HepG2 (cell line): Measurements from ENCODE around the gene CDT1. TPM values are rescaled to one million over a fixed set of nuclear protein-coding genes. Genes with fewer than 3 reads are reported as not detected.

Experiments
- CAMTA2 ChIP-seq: sonication (generic); formaldehyde crosslinking; IDR thresholded peaks from 2 replicates; pipeline ENCODE4 v1.4.0; 2020; ENCODE audit warnings: mild to moderate bottlenecking, missing genetic modification reagents, borderline replicate concordance
- CBFB ChIP-seq: sonication (generic); formaldehyde crosslinking; IDR thresholded peaks from 2 replicates; pipeline ENCODE4 v1.4.0; 2020; ENCODE audit warnings: missing genetic modification reagents
- FOSL1 ChIP-seq: sonication (generic); formaldehyde crosslinking; IDR thresholded peaks from 2 replicates; pipeline ENCODE4 v1.9.0; 2021; ENCODE audit warnings: missing genetic modification reagents, borderline replicate concordance
- GABPB1 ChIP-seq: IDR thresholded peaks from 2 replicates; pipeline ENCODE4 v1.6.1; 2016; ENCODE audit warnings: mild to moderate bottlenecking, missing genetic modification reagents, moderate library complexity, missing compliant biosample characterization
- GMEB1 ChIP-seq: sonication (generic); formaldehyde crosslinking; IDR thresholded peaks from 2 replicates; pipeline ENCODE4 v1.5.1; 2020; ENCODE audit warnings: missing genetic modification reagents, mild to moderate bottlenecking, borderline replicate concordance
- HMG20A ChIP-seq: IDR thresholded peaks from 2 replicates; pipeline ENCODE4 v1.6.1; 2016; ENCODE audit warnings: borderline replicate concordance
- IKZF4 ChIP-seq: sonication (generic); formaldehyde crosslinking; IDR thresholded peaks from 2 replicates; pipeline ENCODE4 v1.5.1; 2020; ENCODE audit warnings: borderline replicate concordance, mild to moderate bottlenecking, low read depth, missing genetic modification reagents; ENCODE audit errors: not compliant biosample characterization
- JDP2 ChIP-seq: sonication (generic); formaldehyde crosslinking; IDR thresholded peaks from 2 replicates; pipeline ENCODE4 v1.8.1; 2022; ENCODE audit warnings: missing genetic modification reagents, borderline replicate concordance
- MATR3 ChIP-seq: sonication (generic); formaldehyde crosslinking; IDR thresholded peaks from 2 replicates; pipeline ENCODE4 v1.4.0; 2020; ENCODE audit warnings: missing genetic modification reagents
- MAZ ChIP-seq, 2 experiments: sonication (generic) in 1 of 2; formaldehyde crosslinking in 1 of 2; IDR thresholded peaks; 2 replicates each; pipeline versions ENCODE4 v1.5.0 to v1.6.1; 2012 to 2020; ENCODE audit warnings: low read depth in 2 of 2, mild to moderate bottlenecking in 2 of 2, borderline replicate concordance in 1 of 2, improper control_type of control experiment in 1 of 2, low read length in 1 of 2, missing genetic modification reagents in 1 of 2, moderate library complexity in 1 of 2
- NFIB ChIP-seq: sonication (generic); formaldehyde crosslinking; IDR thresholded peaks from 2 replicates; pipeline ENCODE4 v1.9.0; 2021; ENCODE audit warnings: missing genetic modification reagents, mild to moderate bottlenecking, borderline replicate concordance
- POLR2A ChIP-seq, 2 experiments: IDR thresholded peaks; 2 replicates each; pipeline ENCODE4 v1.6.1; 2011; ENCODE audit warnings: low read depth in 2 of 2, low read length in 2 of 2, mild to moderate bottlenecking in 1 of 2, moderate library complexity in 1 of 2; ENCODE audit not compliant: insufficient read depth in 1 of 2
- RXRA ChIP-seq: sonication (generic); formaldehyde crosslinking; IDR thresholded peaks from 2 replicates; pipeline ENCODE4 v1.5.1; 2020; ENCODE audit warnings: missing genetic modification reagents
- STAG1 ChIP-seq: sonication (generic); formaldehyde crosslinking; IDR thresholded peaks from 2 replicates; pipeline ENCODE4 v1.4.0; 2020; ENCODE audit warnings: missing genetic modification reagents
- TCF7L2 ChIP-seq: IDR thresholded peaks from 2 replicates; pipeline ENCODE4 v1.6.1; 2011; ENCODE audit warnings: mild to moderate bottlenecking, low read depth, low read length, moderate library complexity
- THAP7 ChIP-seq: sonication (generic); formaldehyde crosslinking; IDR thresholded peaks from 2 replicates; pipeline ENCODE4 v1.8.1; 2023; ENCODE audit warnings: mild to moderate bottlenecking, missing genetic modification reagents
- ZNF10 ChIP-seq: sonication (generic); formaldehyde crosslinking; IDR thresholded peaks from 2 replicates; pipeline ENCODE4 v1.4.0; 2020; ENCODE audit warnings: mild to moderate bottlenecking, low read depth, missing genetic modification reagents, borderline replicate concordance
- ZNF3 ChIP-seq: IDR thresholded peaks from 2 replicates; pipeline ENCODE4 v1.7.0; 2017; ENCODE audit warnings: inconsistent platforms
- ZNF563 ChIP-seq: sonication (generic); formaldehyde crosslinking; IDR thresholded peaks from 2 replicates; pipeline ENCODE4 v1.8.0; 2022; ENCODE audit warnings: mild to moderate bottlenecking, moderate library complexity, missing genetic modification reagents
- ZNF747 ChIP-seq: sonication (generic); formaldehyde crosslinking; IDR thresholded peaks from 2 replicates; pipeline ENCODE4 v1.8.1; 2023; ENCODE audit warnings: missing genetic modification reagents, mild to moderate bottlenecking, borderline replicate concordance
- ZNF879 ChIP-seq: sonication (generic); formaldehyde crosslinking; IDR thresholded peaks from 2 replicates; pipeline ENCODE4 v1.8.1; 2023; ENCODE audit warnings: missing genetic modification reagents
- polyA plus RNA-seq, 8 experiments: library from polyadenylated mRNA; depleted of rRNA in 3 of 8; stranded (reverse) in 7 of 8; unstranded in 1 of 8; fragments of >200 nt; fragmentation: Illumina TruSeq in 4 of 8; extraction: Trizol in 4 of 8; gene quantifications; 2 replicates each; pipeline versions ENCODE4 v1.2.1 to v1.2.3, GENCODE V29; 2011 to 2016; ENCODE audit warnings: low read depth in 4 of 8, missing spikeins in 1 of 8, mixed read lengths in 1 of 8; ENCODE audit not compliant: insufficient read depth in 1 of 8
- total RNA-seq, 5 experiments: library from RNA; depleted of rRNA; stranded (reverse); fragments of >200 nt; fragmentation: Illumina TruSeq; extraction: Trizol; gene quantifications; 2 replicates each; pipeline ENCODE4 v1.2.3, GENCODE V29; 2016; ENCODE audit warnings: low read depth in 1 of 5
- TF ChIP-seq, protein P1 (sequence below): sonication (generic); formaldehyde crosslinking; IDR thresholded peaks from 2 replicates; pipeline ENCODE4 v1.4.0; 2020; ENCODE audit warnings: missing genetic modification reagents
- TF ChIP-seq, protein P2 (sequence below), 2 experiments: fragments of 450-650 bp in 1 of 2; sonication (generic) in 1 of 2; formaldehyde crosslinking; IDR thresholded peaks; 2 replicates each; pipeline versions ENCODE4 v1.5.0 to v1.8.0; 2020 to 2022; ENCODE audit warnings: mild to moderate bottlenecking in 1 of 2, missing genetic modification reagents in 1 of 2

The CDT1 gene
- total and polyA plus RNA-seq, 2 of the 13 experiments (the other 11 are each of a cell fraction or from before 2014, with no cell fraction given), result 23.1 to 23.8 TPM

DNA sequence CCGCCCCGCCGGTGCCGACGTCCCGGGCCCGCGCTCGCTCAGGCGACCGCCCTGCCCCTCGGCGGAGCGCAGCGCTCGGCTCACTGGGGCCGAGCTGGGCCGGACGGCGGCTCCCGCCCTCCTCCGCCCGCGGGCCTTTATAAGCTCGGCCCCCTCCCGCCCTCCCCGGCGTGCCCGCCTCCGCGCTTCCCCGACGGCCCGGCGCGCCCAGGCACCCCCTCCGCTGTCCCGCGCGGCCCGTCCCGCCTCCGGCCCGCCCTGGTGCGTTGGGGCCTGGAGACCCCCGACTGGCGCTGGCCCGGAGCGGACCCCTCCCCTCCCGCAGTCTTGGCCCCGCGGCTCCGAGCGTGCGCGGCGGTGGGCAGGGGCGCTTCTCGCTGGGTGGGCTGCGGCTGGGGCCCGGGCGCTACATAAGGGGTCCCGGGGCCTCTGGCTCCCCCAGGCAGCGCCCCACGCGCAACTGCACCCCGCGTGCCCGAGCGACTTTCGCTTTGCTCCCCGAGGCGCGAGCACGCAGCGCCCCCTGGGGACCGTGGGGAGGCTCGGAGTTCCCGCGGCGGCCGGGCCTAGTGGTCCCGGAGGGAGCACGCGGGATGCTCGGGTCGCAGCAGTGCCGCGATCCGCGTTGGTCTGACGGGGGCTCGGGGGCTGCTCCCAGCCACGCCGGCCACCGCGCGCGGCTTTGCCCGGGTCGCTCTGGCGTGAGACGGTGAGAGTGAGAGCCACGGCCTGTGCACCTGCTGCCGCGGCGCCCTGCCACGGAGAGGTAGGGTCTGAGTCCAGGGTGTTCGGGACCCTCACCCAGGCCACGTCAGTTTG is 18.3 kb upstream of the CDT1 start, which contains the start of gene PIEZO1 (continued):
- no peak for TF ChIP-seq ZNF879
- no peak for TF ChIP-seq JDP2
- TF ChIP-seq ZNF3 (CRISPR knock-in tag), result no peak
- TF ChIP-seq MAZ (IDR thresholded peaks at IDR 0.05; ENCODE audit: borderline replicate concordance, low read depth, low read length), result no peak
- peak; percentile 81 for TF ChIP-seq MAZ (CRISPR knock-in tag; IDR thresholded peaks at IDR 0.05; ENCODE audit: low read depth)
- no peak for TF ChIP-seq FOSL1 (CRISPR knock-in tag)
- TF ChIP-seq ZNF10 (CRISPR knock-in tag), result no peak
- no peak for TF ChIP-seq HMG20A (CRISPR knock-in tag)
- TF ChIP-seq RXRA, result peak; percentile 86
- TF ChIP-seq CAMTA2 (CRISPR knock-in tag), result no peak
- peak; percentile 39; the same call in 1 of the 2 replicates for TF ChIP-seq GMEB1 (CRISPR knock-in tag)
- peak; percentile 87 for TF ChIP-seq STAG1 (CRISPR knock-in tag)
- peak; percentile 87; the same call in 1 of the 2 replicates for TF ChIP-seq THAP7 (CRISPR knock-in tag)
- TF ChIP-seq, protein P1, sequence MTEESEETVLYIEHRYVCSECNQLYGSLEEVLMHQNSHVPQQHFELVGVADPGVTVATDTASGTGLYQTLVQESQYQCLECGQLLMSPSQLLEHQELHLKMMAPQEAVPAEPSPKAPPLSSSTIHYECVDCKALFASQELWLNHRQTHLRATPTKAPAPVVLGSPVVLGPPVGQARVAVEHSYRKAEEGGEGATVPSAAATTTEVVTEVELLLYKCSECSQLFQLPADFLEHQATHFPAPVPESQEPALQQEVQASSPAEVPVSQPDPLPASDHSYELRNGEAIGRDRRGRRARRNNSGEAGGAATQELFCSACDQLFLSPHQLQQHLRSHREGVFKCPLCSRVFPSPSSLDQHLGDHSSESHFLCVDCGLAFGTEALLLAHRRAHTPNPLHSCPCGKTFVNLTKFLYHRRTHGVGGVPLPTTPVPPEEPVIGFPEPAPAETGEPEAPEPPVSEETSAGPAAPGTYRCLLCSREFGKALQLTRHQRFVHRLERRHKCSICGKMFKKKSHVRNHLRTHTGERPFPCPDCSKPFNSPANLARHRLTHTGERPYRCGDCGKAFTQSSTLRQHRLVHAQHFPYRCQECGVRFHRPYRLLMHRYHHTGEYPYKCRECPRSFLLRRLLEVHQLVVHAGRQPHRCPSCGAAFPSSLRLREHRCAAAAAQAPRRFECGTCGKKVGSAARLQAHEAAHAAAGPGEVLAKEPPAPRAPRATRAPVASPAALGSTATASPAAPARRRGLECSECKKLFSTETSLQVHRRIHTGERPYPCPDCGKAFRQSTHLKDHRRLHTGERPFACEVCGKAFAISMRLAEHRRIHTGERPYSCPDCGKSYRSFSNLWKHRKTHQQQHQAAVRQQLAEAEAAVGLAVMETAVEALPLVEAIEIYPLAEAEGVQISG (CRISPR knock-in tag), result peak; percentile 79
- TF ChIP-seq POLR2A (IDR thresholded peaks at IDR 0.05; ENCODE audit: insufficient read depth in 1 of 2, low read depth in 2 of 2, low read length in 2 of 2), result peak; percentile 76 to 82
- 0 out of 2 replicates have a peak, but pooled peaks have one; percentile 86 for TF ChIP-seq MATR3 (CRISPR knock-in tag)
- TF ChIP-seq CBFB (CRISPR knock-in tag), result 0 out of 2 replicates have a peak, but pooled peaks have one; percentile 52
- peak; percentile 80 for TF ChIP-seq ZNF747 (CRISPR knock-in tag)
- TF ChIP-seq NFIB (CRISPR knock-in tag), result no peak
- TF ChIP-seq IKZF4 (CRISPR knock-in tag), result no peak
- TF ChIP-seq, protein P2, sequence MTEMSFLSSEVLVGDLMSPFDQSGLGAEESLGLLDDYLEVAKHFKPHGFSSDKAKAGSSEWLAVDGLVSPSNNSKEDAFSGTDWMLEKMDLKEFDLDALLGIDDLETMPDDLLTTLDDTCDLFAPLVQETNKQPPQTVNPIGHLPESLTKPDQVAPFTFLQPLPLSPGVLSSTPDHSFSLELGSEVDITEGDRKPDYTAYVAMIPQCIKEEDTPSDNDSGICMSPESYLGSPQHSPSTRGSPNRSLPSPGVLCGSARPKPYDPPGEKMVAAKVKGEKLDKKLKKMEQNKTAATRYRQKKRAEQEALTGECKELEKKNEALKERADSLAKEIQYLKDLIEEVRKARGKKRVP (CRISPR knock-in tag; IDR thresholded peaks at IDR 0.05), result 0 out of 4 replicates have a peak, but pooled peaks of 1 of the 2 experiments have one; percentile 52
- peak; percentile 63; the same call in 1 of the 2 replicates for TF ChIP-seq GABPB1
- TF ChIP-seq TCF7L2, result no peak
- 0 out of 2 replicates have a peak, but pooled peaks have one; percentile 68 for TF ChIP-seq ZNF563 (CRISPR knock-in tag)
